Measurements from ENCODE around the gene VOPP1.

DNA sequence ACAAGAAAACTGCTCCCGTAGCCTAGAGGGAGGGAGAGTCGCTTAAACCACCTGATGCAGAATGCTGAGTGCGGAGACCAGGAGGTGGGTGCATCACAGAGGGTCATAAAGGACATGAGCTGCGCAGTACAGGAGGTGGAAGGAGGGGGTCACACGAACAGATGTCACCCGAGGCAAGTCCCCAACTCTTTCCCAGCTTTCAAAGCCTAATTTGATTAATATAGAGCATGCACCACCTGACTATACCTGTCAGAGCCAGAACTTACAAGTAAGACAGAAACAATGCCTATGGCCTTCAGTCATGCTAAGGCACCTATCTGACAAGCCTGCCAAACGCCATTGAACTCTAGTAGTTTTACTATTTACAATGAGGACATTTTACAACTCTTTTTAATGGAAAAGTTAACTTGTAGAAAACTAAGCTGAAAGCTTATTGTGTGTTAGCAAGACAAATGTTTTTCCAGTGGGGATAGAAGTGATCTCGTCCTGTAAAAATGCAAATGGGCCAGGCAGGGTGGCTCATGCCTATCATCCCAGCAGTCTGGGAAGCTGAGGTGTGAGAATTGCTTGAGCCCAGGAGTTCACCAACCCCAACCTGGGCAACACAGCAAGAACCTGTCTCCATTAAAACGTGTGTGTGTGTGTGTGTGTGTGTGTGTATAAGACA is 1.1 kb upstream of the VOPP1 start:
- TF ChIP-seq EZH2 (IDR thresholded peaks at IDR 0.05; ENCODE audit: insufficient read depth, poor library complexity, severe bottlenecking) (no peak), EZH2phosphoT487 (IDR thresholded peaks at IDR 0.05; ENCODE audit: insufficient read depth, low read depth) (no peak)

Measured in GM23248 (cell line).